HG03135 (cell line): ENCODE data around the gene PARPBP.
"Not testable (repeated sequence)": the region's sequence is repeated elsewhere in the genome, so short reads cannot be mapped to it uniquely, and the experiment has no call there.

Experiments
- ATAC-seq: cut with Tn5 transposase; IDR thresholded peaks from one replicate; pipeline ENCODE4 v1.9.1; 2021; ENCODE audit warnings: mild to moderate bottlenecking, moderate library complexity; ENCODE audit not compliant: unreplicated experiment

Gene PARPBP

GRCh38 chr12:102119674-102120563, at the start of gene PARPBP, which contains the start of gene NUP37:
Gene PARPBP, plus strand, starts transcription at chr12:102120183. Its CDS starts 3,706 bp downstream, at chr12:102123889.
Gene NUP37, minus strand, starts transcription at chr12:102120114. Its CDS starts 1,596 bp downstream, at chr12:102118518.
- peak; percentile 96 for ATAC-seq

GRCh38 chr12:102072092-102072491, 47.9 kb upstream of the PARPBP start:
- not testable (repeated sequence) for ATAC-seq

GRCh38 chr12:102080842-102081241, 39.1 kb upstream of the PARPBP start:
- no peak for ATAC-seq

GRCh38 chr12:102089228-102089835, 30.7 kb upstream of the PARPBP start:
- ATAC-seq = not testable (repeated sequence)

GRCh38 chr12:102093319-102093718, 26.7 kb upstream of the PARPBP start:
- no peak for ATAC-seq

- no peak for ATAC-seq
Measured at GRCh38 chr12:102095677-102096263, 24.2 kb upstream of the PARPBP start.

- ATAC-seq = no peak
Measured at GRCh38 chr12:102096855-102097254, 23.1 kb upstream of the PARPBP start.

GRCh38 chr12:102106905-102107304, 13.1 kb upstream of the PARPBP start:
- ATAC-seq = no peak

- ATAC-seq = no peak
Measured at GRCh38 chr12:102107970-102108369, 12.0 kb upstream of the PARPBP start.

- ATAC-seq = no peak
Measured at GRCh38 chr12:102110782-102111181, 9.2 kb upstream of the PARPBP start.

- ATAC-seq = no peak
Measured at GRCh38 chr12:102114212-102114611, 5.8 kb upstream of the PARPBP start.

- no peak for ATAC-seq
Measured at GRCh38 chr12:102116392-102116791, 3.6 kb upstream of the PARPBP start.

- ATAC-seq = no peak
Measured at GRCh38 chr12:102118874-102119273, 1.1 kb upstream of the PARPBP start.

GRCh38 chr12:102120564-102120873, 536 bp downstream of the PARPBP start:
- ATAC-seq = no peak

GRCh38 chr12:102120886-102121285, 903 bp downstream of the PARPBP start:
- no peak for ATAC-seq

GRCh38 chr12:102121328-102121727, 1.3 kb downstream of the PARPBP start:
- ATAC-seq = not testable (repeated sequence)

- not testable (repeated sequence) for ATAC-seq
Measured at GRCh38 chr12:102130720-102131119, 10.7 kb downstream of the PARPBP start.

- not testable (repeated sequence) for ATAC-seq
Measured at GRCh38 chr12:102131442-102131841, 11.5 kb downstream of the PARPBP start.

GRCh38 chr12:102137619-102138018, 17.6 kb downstream of the PARPBP start:
- not testable (repeated sequence) for ATAC-seq

GRCh38 chr12:102142866-102143373, 22.9 kb downstream of the PARPBP start:
- not testable (repeated sequence) for ATAC-seq

GRCh38 chr12:102144221-102144620, 24.2 kb downstream of the PARPBP start:
- no peak for ATAC-seq
